Measurements from ENCODE around the gene RAPGEF4. TPM values are rescaled to one million over a fixed set of nuclear protein-coding genes. Genes with fewer than 3 reads are reported as not detected.

Gene RAPGEF4
- total and polyA plus RNA-seq, 9 of the 15 experiments (the other 6 are each of a cell fraction or from before 2014, with no cell fraction given): 0.04 to 0.33 (median 0.13) TPM; not detected in 6

GRCh38 chr2:173077506-173078177 is 342.0 kb downstream of the RAPGEF4 start:
- Histone ChIP-seq H3K79me2 (ENCODE audit: control insufficient read depth, insufficient read depth, low read length) (peaks cover 66% of the 10 kb centered on the region), H3K4me1 (replicated peaks in 1 of 2; ENCODE audit: control insufficient read depth in 2 of 2, insufficient read depth in 2 of 2, low read length in 2 of 2) (peaks cover 17% of the 10 kb centered on the region in 2 experiments; a peak in 4 of 5 replicates), H3K9me3 (replicated peaks; ENCODE audit: control insufficient read depth, insufficient read depth, low read depth, low read length) (no peaks in the 10 kb centered on the region), H3K36me3 (ENCODE audit: control insufficient read depth, insufficient read depth, low read length) (peaks cover 4% of the 10 kb centered on the region; the same call in 1 of the 3 replicates), H3K4me3 (peak overlapping the region; percentile 66; the same call in 1 of the 2 replicates), H3K9ac (ENCODE audit: insufficient read depth in 1 of 2, low read depth in 2 of 2, low read length in 2 of 2) (peak overlapping the region in 1 of 2 experiments; percentile 85; a peak in 2 of 4 replicates), H3K27ac (ENCODE audit: extremely low read depth, low read depth, low read length) (peak overlapping the region; percentile 78), H3K4me2 (ENCODE audit: insufficient read depth, low read length) (peak overlapping the region; percentile 44), H3K9me1 (ENCODE audit: control insufficient read depth, insufficient read depth, low read length) (no peaks in the 10 kb centered on the region), H3K27me3 (ENCODE audit: control insufficient read depth in 2 of 2, insufficient read depth in 2 of 2, low read length in 2 of 2) (no peaks in the 10 kb centered on the region), H2AFZ (ENCODE audit: low read depth, low read length) (no peak overlapping the region), H4K20me1 (replicated peaks; ENCODE audit: control insufficient read depth, insufficient read depth, low read length) (no peaks in the 10 kb centered on the region)
- in situ Hi-C loops (cut with MboI): no loop called here
- FAIRE-seq: no peak
- ATAC-seq: no peak
- DNase-seq (ENCODE audit: extremely low read depth in 1 of 4, low spot score in 3 of 4): peak in 3 of 4 experiments; percentile 28 to 44 (median 44)
- POLR2A ChIA-PET: interaction anchor here (0.6 to 5.2 kb wide), 5 partner anchors 9 to 30 kb away, joined by 3 to 51 read pairs (median 4); no protein-coding TSS in a partner anchor
- intact Hi-C loops (cut with micrococcal nuclease): loop anchor here (2.0 kb wide), 1 partner anchor 133 kb away; no protein-coding TSS in a partner anchor
- no TSS peak for BruUV-seq (replicated peaks)
- CTCF ChIA-PET (ENCODE audit: low intra/inter-chr PET ratio): interaction anchor here (0.6 kb wide), 1 partner anchor 137 kb away, joined by 4 read pairs; no protein-coding TSS in a partner anchor
- WGBS (ENCODE audit: insufficient coverage, low coverage, missing lambda C conversion rate): 3% methylated on average over 5 of the region's 5 CpGs
- no peak for TF ChIP-seq NFATC3 (IDR thresholded peaks at IDR 0.05)
- TF ChIP-seq SMARCE1 (IDR thresholded peaks at IDR 0.05): peak; percentile 64; the same call in 1 of the 2 replicates
- TF ChIP-seq RFX1 (IDR thresholded peaks at IDR 0.05): no peak
- no peak for TF ChIP-seq GABPB1 (CRISPR knock-in tag; IDR thresholded peaks at IDR 0.05)
- peak; percentile 60; the same call in 1 of the 2 replicates for TF ChIP-seq NFE2 (IDR thresholded peaks at IDR 0.05; ENCODE audit: low read depth)
- peak; percentile 41; the same call in 1 of the 2 replicates for TF ChIP-seq EP400 (IDR thresholded peaks at IDR 0.05)
- TF ChIP-seq SOX6 (IDR thresholded peaks at IDR 0.05): no peak
- peak; percentile 65 for TF ChIP-seq SMARCA4 (IDR thresholded peaks at IDR 0.05)
- no peak for TF ChIP-seq ZNF398 (CRISPR knock-in tag; IDR thresholded peaks at IDR 0.05)
- TF ChIP-seq GTF2E2 (tag; IDR thresholded peaks at IDR 0.05): 0 out of 2 replicates have a peak, but pooled peaks have one; percentile 17
- TF ChIP-seq DPF2 (IDR thresholded peaks at IDR 0.05): peak; percentile 70
- TF ChIP-seq CEBPB (tag; IDR thresholded peaks at IDR 0.05): 0 out of 2 replicates have a peak, but pooled peaks have one; percentile 35
- no peak for TF ChIP-seq SNRNP70 (optimal IDR thresholded peaks at IDR 0.05; ENCODE audit: low read depth, low read length)
- TF ChIP-seq TEAD1 (CRISPR knock-in tag; IDR thresholded peaks at IDR 0.05): no peak
- TF ChIP-seq SRF (CRISPR knock-in tag; IDR thresholded peaks at IDR 0.05): peak; percentile 41 to 95; a peak in 3 of 4 replicates
- TF ChIP-seq CEBPG (CRISPR knock-in tag; IDR thresholded peaks at IDR 0.05): no peak
- peak; percentile 15 to 76; a peak in 2 of 4 replicates for TF ChIP-seq CEBPG (tag; conservative IDR thresholded peaks at IDR 0.05 in 1 of 2, IDR thresholded peaks at IDR 0.05 in 1 of 2)
- TF ChIP-seq NCOR1 (IDR thresholded peaks at IDR 0.05): peak; percentile 40; the same call in 1 of the 2 replicates
- TF ChIP-seq ATF3 (IDR thresholded peaks at IDR 0.05): peak; percentile 66; the same call in 1 of the 2 replicates
- no peak for TF ChIP-seq ATF3 (CRISPR knock-in tag; conservative IDR thresholded peaks at IDR 0.05)
- peak; percentile 85 for TF ChIP-seq NFIC (IDR thresholded peaks at IDR 0.05)
- peak; percentile 13 for TF ChIP-seq DACH1 (IDR thresholded peaks at IDR 0.05; ENCODE audit: partially characterized antibody)
- TF ChIP-seq FOXJ2 (tag; IDR thresholded peaks at IDR 0.05): 0 out of 2 replicates have a peak, but pooled peaks have one; percentile 18

Data from K562 (cell line).